NAMALWA (cell line): ENCODE data around the gene MAN2A2.
A peak's percentile ranks its signal among the peaks of the same experiment; 100 is the strongest.

Experiments
- DNase-seq: peaks from one replicate; pipeline ENCODE4 v3.0.0-alpha.2; 2015; ENCODE audit warnings: low spot score

Gene MAN2A2

DNA sequence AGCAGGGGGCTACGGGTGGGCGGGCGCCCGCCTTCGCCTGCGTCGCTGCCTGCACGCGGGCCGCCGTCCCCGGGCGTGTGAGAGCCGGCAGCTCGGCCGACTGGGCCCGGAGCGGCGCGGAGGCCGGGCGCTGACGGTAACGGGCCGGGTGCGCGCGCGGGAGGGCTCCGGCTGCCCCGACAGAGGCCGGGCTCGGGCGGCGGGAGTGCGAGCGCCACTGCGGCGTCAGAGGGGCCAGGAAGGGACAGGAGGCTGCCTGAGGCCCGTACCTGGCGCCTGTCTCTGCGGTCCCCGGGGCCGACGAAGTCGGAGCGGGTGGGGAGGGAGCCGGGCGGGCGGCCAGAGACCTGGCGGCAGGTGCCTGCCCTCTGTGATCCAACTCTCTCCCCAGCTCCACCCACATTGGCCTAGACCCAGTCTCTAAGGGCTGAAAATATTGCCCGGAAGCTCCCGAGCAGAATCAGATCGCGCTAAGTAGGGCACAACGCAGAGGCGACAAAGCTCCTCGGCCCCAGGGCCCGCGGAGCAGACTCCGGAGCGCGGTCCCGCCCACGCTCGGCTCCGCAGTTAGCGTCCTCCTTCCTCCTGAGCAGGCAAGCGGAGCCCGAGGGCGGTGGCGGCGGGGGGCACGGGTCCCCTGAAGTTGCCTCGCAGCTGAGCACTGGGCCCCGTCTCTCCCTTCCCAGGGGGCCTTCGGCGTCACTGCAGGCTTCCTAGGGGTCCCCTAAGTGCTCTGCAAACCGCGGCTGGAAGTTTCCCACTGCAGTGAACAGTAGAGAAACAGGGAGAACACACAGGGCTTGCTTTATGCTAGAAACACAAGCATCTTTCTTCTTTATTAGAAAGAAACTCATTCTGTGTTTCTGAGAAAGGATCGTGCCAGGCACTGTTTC lies at the start of gene MAN2A2:
Gene MAN2A2 (plus strand): TSS at position 463 of the 893 bp plus-strand sequence. CDS start 906 bp downstream, outside the sequence.
- DNase-seq = peak; percentile 66

DNA sequence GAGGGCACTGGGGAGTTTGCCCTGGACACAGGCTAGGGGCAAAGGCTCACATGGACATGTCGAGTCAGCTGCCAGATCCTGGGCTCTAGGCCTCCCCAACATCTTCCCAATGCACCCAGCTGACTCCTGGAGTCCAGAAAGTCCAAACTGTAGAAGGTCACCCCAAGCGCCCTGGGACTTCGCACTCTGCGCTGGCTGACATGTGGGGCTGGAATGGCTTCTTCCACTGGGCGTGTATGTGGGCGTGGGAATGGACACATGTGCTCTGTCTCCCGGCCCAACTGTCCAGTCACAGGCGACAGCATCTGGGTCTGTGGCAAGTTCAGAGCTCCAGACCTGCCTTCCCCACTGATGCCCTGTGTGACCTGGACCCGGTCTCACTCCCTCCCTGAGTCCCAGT lies 48.0 kb upstream of the MAN2A2 start:
- DNase-seq = no peak

DNA sequence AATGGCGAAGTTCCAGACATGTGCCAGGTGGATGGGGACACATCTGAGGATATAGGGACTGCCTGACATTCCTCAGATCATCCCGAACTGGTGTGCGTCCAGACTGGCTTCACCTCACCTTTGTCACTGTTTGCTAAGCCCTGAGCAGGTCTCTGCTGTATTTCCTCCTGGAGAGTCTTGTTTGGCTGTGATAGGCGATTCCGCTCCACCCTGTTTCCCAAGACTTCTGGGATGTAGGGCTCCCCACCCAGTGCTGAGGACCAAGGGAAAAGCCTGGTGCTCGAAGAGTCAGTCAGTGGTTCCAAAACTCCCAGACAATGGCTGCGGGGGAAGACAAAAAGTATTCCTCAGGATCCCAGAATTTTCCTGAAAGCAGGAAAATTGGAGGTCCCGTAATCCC lies 45.8 kb upstream of the MAN2A2 start:
- no peak for DNase-seq

DNA sequence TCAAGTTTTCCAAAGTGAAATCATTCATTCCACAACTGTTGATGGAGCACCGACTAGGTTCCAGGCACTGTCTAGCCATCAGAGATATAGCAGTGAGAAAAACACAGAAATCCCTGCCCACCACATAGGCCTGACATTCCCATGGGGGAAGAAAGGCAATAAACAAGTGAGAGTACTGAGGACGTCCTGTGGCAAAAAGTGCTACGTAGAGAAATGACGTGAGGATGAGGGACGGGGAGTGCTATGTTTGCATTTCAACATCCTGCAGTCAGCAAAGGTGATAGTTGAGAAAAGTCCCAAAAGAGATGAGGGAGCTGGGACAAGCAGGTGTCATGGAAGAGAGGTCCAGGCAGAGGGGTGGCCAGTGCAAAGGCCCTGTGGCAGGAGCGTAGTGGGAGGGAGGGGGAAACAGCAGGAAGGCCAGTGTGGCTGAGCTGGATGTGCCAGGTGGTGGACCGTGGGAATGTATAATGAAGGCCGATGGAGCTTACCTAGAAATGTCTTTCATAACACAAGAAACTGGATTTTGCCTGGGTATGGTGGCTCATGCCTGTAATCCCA lies 45.1 kb upstream of the MAN2A2 start:
- DNase-seq = no peak

DNA sequence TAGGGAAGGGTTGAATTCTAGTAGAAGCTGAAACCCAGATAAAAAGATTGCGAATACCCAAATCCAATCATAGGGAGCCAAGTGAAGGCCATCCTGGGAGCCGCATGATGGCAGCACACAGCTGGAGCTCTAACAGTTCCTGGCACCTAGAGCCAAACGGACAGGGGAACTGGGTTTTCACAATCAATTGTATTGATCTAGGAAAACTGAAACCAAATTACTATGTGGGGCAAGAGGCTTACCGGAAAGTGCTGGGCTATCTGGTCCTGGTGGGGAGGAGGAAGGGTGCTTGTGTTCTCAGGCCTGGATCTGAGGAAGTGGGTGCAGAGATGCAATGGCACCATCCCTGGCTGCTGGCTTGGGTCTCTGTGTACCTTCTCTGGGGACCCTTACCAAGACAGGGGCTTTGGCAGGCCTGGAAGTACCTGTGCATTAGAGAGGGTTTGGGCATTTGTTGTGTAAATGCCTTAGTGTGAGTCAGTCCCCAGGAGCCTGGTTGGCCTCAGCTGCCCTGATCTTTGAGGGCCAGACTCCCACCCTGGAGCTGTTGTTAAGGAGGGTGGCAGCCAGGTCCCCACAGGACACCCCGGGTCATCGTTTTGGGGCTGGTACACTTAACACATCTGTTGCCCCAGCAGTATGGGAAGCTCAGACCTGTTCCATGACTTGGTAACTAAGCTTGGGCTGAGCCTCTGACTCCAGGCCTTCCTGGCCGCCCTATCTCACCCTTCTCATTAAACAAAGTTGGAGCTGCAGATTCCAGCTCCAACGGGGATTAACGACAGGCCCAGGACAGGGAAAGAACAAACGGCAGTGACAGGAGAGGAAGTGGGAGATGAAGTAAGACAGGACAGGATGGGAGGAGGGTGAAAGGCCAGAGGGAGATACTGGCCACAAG lies 43.6 kb upstream of the MAN2A2 start:
- DNase-seq = no peak

DNA sequence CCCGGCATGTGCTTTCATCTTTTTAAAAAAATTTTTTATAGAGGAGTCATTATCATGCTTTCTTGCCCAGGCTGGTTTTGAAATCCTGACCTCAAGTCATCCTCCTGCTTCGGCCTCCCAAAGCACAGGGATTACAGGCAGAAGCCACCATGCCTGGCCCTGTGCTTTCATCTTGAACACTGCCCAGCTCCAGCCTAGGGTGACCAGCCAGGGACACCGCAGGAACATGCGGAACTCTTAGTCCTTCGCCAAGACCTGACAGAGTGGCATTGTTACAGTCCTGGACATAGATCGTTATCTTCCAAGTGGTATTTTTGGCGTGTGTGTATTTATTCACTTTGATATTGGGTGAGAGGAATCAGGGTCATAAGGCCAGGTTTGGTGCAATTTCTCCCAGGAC lies 42.7 kb upstream of the MAN2A2 start:
- DNase-seq = no peak

DNA sequence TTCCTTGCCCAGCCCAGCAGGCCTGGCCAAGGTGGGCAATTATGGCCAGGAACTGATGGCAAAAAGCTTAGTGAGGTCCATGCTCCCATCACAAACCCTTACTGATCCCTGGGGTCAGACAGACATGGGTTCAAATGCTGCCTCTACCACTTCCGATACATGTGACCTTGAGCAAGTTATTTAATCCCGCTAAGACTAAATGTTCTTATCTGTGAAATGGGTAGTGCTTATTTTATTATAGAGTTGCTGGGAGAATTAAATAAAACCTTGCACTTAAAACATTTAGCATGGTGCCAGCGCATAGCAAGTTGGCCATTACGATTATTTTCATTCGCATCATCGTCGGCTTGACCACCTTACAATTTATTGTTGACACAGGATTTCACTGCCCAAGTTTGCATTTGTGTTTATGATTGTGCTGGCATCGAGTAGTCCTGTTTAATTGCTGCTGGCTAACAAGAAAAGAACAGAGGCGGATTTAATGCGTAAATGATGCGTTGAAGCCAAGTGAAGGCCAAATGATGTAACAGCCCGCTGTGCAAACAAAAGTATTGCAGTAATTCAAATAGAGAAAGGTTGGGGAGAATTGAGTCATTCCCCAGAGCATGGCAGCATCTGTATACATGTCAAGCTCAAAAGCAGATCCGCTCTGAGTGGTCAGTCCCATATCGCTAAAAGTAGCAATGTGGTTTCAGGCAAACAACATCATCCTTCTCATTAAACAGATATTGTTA lies 42.0 kb upstream of the MAN2A2 start:
- DNase-seq = no peak

DNA sequence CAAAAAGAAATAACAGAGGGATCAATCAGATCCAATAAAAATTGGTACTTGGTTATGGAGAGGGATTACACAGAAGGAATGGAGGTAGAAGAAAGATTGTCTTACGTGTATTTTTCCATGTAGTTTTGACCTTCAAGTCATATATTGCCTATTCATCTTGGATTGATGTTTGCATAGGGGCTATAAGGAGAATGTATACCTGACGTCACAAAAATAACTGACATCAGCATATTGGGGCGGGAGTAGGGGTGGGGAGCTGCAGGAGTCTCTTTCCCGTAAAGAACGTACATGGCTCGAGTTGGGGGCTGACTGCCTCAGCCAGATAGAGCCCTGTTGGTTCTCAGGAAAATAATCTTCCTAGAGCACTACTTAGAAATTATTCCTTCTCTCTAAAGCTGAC lies 40.6 kb upstream of the MAN2A2 start:
- no peak for DNase-seq

DNA sequence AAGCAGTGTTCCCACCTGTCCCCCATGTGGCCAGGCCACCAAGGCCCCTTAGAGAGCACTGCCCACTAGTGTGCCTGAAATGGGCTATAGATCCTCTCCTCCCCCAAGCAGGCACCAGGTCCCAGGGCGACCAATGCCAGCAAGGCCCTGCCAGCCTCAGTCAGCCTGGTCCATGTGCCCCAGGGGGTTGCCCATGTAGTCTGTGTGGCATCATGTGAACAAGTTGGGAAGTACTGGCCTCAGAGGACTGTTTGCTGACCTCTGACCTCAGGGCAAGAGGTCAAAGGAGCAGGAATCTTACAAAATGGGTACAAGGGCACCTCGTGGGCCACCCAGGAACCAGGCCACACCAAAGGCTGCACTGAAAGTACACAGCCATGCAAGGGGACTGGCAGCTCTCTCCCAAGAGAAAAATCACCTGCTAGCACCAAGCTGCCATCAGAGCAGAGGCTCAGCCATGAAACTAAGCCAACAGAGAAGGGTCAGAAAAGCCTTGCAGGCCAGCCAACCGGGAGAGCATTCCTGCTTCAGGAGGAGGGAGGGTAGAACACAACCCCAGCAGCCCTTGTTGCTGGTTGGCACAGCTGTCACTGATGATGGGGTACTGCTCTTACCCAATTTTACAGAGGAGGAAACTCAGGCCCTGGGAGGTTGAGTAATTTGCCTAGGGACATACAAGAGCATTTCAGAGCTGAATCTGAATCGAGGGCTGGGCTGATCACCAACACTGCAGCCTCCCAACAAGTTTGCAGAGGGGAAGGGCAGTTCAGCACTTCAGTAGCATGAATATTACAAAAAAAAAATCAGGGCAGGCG lies 39.9 kb upstream of the MAN2A2 start:
- DNase-seq = no peak

DNA sequence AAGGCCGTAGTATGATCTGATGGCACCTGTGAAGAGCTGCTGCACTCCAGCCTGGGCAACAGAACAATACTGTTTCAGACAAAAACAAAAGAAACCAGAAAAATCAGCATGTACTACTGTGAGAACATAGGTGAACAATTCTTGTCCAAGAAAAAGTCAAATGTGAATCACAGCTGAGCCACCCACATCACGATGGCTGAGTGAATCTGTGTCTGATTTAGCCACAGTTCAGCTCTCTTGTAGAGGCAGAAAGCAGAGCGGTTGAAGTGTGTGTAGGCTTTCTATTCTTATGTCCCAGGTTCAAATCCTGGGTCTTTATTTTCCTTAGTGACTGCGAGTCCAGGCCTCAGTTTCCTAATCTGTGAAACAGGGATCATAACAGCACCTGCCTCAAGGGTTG lies 39.1 kb upstream of the MAN2A2 start:
- no peak for DNase-seq

DNA sequence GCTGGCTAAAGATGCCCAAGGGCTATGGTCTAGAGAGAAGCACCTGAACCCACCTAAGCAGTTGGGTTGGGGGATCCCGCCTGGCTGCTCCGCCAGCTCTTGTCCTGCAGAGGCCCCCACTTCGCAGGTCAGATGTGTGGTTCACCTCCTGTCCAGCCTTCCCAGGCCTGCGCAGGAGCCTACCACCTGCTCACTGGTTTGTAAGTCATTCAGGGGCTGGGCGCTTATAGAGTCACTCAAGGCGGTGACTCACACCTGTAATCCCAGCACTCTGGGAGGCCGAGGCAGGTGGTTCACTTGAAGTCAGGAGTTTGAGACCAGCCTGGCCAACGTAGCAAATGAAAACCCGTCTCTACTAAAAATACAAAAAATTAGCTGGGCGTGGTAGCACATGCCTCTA lies 38.6 kb upstream of the MAN2A2 start:
- no peak for DNase-seq

DNA sequence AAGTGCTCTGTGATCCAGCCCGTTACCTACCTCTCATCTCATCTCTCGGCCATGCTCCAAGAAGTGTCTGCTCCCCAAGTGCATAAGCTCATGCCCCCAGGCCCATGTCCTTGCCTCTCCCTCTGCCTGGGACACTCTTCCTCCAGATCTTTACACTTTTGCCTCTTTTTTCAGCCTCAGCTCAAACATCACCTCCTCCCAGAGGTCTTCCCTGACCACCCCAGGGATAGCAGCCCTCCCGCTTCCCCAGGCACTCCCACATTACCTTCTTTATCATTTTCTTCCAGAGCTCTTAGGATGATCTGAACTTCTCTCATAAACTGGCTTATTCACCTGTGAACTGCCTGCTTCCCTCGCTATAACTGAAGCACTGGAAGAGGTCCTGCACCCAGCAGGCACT lies 37.4 kb upstream of the MAN2A2 start:
- DNase-seq = no peak

DNA sequence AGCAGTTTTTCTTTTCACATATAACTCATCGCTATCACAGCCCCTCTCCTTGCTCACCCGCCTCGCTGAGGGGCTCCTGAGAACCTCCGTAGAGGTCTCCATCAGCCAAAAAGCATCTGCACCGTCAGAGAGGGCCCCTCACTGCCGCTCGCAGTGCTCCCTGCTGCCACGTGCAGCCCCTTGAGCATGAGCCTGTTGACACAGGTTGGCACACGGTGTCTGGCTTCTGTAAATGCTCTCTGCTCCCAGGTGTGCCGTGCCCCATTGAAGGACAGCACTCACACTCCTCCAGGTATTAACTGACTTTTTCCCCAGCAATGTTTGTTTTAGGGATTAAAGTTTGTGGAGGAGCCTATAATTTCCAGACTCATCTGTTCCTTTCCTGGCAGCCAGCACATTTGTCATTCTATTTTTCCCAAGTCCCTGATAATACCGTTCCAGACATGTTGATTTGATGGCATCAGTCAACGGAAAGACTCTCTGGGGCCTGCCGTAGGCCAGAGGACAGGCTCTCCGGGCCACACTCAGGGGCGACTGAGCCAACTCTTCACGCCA lies 36.9 kb upstream of the MAN2A2 start:
- no peak for DNase-seq

DNA sequence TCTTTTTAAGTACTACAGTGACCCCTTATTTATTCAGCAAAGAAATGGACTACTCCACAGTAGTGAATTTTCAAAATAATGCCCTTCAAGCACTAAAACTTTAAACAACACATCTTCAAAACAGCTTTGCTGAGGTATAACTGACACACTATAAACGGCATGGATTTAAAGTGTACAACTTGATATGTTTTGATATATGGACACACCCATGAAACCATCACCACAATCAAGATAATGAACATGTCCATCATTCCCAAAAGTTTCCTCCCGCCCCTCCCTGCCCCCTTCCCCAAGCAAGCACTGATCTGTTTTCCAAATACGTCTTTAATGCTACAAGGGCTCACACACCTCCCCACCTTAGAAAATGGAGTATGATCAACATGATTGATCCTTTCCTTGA lies 36.3 kb upstream of the MAN2A2 start:
- DNase-seq = no peak

DNA sequence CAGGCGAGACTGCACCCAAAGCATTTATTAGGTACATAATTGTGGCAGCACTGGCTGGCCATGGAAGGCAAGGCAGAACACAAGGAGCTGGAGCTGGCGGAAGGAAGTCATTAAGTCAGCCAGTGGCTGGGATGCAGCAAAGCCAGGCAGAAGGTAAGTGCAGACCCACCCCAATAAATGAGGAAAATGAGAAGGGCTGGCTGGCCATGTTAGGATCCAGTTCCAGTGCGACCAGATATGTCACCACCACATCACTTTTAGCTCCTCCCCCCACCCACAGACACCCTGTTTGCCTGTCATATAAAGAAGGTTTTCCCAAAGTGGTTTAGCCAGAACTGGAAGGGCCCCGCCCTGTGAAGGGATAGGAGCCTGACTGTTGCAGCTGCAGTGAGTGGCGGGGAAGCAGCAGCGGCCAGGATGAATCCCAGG lies 34.8 kb upstream of the MAN2A2 start, which contains the start of gene FURIN:
Gene FURIN (plus strand): TSS at position 328 of the 429 bp plus-strand sequence. CDS start 7,153 bp downstream, outside the sequence.
- no peak for DNase-seq

DNA sequence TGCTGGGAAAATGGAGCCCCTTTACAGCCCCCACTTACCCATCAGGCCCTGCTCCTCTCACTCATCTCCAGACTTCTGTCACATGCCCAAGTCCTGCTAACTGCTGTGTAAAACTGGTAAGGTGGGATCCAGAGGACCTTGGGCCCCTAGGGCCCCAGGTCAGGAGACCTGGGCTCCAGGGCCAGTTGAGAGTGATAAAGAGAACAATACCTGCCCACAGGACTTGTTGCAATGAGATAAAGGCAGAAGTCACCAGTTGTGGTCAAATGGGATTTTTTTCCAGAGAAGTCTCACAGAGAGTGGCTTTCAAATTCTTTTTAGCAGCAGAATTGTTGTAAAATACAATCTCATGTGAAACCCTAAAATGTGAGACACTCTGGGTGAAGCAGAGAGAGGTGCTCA lies 34.0 kb upstream of the MAN2A2 start:
- DNase-seq = no peak

DNA sequence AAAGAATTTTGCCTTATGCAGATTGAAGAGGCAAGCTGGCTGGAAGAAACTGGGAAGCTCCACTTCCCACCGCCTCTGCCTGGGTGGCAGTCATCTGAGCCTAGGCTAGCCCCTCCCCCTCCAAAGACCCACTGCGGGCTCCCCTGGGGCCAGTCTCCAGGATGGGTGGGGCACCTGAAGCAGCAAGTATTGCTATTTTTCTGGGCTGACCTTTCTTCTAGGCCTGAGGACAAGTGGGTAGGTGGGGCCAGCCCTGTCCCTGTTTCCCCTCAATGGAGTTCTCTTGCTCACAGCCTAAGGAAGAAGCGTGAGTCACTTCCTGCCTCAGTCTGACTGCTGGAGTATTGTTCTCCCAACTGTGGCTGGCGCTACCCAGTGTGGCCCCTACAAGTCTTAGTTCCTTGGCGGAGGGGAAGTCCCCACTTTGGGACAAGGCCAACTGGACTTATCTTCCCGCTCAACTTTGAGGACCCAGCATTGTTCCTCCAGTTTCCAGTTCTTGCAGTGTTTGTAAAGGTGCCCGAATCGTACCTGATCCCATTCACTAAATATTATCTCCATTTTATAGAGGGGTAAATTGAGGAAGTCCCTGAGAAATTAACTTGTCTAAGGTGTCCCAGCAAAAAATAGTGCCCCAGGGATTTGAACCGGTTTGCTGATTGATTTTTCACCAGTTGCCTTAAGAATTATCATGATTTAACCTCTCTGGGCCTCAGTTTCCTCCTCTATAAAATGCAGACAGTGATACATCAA lies 33.3 kb upstream of the MAN2A2 start:
- no peak for DNase-seq

DNA sequence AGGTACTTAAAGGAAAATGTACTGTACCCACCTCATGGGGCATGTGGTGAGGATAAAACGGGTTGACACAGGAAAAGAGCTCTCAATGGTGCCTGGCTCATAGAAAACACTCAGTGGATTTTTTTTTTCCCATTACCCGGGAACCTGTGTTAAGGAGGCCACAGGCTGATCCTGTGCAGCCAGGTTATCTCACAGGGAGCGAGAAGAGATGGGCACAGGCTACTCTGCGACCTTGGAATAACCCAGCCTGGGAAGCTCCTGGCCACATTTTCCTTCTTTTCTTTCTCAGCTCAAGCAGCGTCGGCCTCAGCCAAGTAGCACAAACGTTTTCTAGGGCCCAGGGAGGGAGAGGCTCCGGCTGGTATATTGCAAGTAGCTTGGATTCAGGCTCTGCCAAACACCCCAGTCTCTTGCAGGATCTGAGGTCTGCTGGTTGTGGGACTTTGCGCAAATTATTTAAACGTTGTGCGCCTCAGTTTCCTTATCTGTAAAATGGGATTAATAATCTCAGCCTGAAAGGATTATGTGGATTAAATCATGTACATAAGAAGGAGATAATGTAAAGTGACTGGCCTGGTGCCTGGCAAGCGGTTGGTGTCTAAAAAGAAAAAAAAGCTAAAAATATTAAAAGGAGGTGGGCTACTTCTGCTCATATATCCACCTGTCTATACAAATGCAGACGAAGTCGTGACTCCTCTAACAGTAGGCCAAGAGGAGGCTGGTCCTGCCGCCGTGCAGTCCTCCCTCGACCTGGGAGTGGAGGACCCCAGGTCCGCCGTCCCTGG lies 32.6 kb upstream of the MAN2A2 start:
- DNase-seq = no peak

DNA sequence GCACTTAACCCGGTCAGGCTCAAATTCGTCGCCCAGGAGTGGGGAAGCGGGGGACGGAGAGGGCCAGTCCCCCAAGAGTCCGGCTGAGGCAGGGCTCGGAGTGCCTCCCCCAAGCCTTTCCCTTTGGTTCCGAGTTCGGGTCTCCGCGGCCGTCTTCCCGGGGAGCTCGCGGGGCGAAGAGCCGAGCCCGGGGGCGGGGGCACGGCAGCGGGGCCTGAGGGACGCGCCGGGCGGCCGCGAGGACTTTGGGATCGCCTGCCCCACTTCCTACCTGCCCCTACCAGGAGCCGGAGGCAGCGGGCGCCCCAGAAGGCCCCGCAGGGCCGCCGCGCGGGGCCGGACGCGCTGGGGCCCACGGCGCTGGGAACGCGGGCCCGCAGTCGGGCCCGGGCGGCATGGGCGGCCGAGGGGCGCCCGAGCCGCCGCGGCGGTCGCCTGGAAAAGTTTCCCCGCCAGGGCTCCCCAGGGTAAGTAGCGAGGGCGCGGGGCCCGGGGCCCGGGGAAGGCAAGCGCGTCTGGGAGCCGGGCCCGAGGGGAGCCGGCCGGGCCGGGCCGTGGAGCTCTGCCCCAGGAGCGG lies 31.9 kb upstream of the MAN2A2 start:
- peak; percentile 35 for DNase-seq
